Amniotic stem cell (primary cell): ENCODE results near the gene PPRC1.

Experiments used
- DNase-seq: peaks from one replicate; lab custom pipeline; 2025; lab: John Stamatoyannopoulos, UW

The PPRC1 gene

GRCh38 chr10:102132563-102133372 lies at the start of gene PPRC1:
Gene PPRC1 (plus strand): TSS chr10:102133040. CDS start chr10:102133069, 29 bp downstream.
- DNase-seq, result peak; percentile 96

- DNase-seq, result no peak
Observed at GRCh38 chr10:102083541-102083940, 49.3 kb upstream of the PPRC1 start.

GRCh38 chr10:102085336-102085735 lies 47.5 kb upstream of the PPRC1 start:
- no peak for DNase-seq

GRCh38 chr10:102086196-102086595 lies 46.6 kb upstream of the PPRC1 start:
- DNase-seq, result no peak

- DNase-seq, result no peak
Observed at GRCh38 chr10:102090772-102091171, 42.1 kb upstream of the PPRC1 start.

- DNase-seq, result no peak
Observed at GRCh38 chr10:102096449-102096848, 36.4 kb upstream of the PPRC1 start.

- no peak for DNase-seq
Observed at GRCh38 chr10:102101152-102101551, 31.7 kb upstream of the PPRC1 start.

- DNase-seq, result no peak
Observed at GRCh38 chr10:102102421-102102820, 30.4 kb upstream of the PPRC1 start.

GRCh38 chr10:102106998-102107397 lies 25.8 kb upstream of the PPRC1 start:
- no peak for DNase-seq

GRCh38 chr10:102109166-102110116 lies 23.4 kb upstream of the PPRC1 start:
- DNase-seq, result no peak

GRCh38 chr10:102111276-102111675 lies 21.6 kb upstream of the PPRC1 start:
- no peak for DNase-seq

GRCh38 chr10:102112210-102112817 lies 20.5 kb upstream of the PPRC1 start:
- no peak for DNase-seq

- no peak for DNase-seq
Observed at GRCh38 chr10:102113261-102113955, 19.4 kb upstream of the PPRC1 start.

GRCh38 chr10:102113956-102114857 lies 18.6 kb upstream of the PPRC1 start:
- no peak for DNase-seq

- DNase-seq, result peak; percentile 76
Observed at GRCh38 chr10:102114861-102115618, 17.8 kb upstream of the PPRC1 start.

- no peak for DNase-seq
Observed at GRCh38 chr10:102115775-102116174, 17.1 kb upstream of the PPRC1 start.

- DNase-seq, result no peak
Observed at GRCh38 chr10:102116656-102117055, 16.2 kb upstream of the PPRC1 start.

- DNase-seq, result no peak
Observed at GRCh38 chr10:102117391-102118159, 15.3 kb upstream of the PPRC1 start.

GRCh38 chr10:102118867-102119266 lies 14.0 kb upstream of the PPRC1 start:
- no peak for DNase-seq
